ENCODE results near the gene CCDC85C.

- TF ChIP-seq EZH2 (IDR thresholded peaks at IDR 0.05) = no peak
- TF ChIP-seq POLR2AphosphoS5 (IDR thresholded peaks at IDR 0.05; ENCODE audit: borderline replicate concordance, low read depth, low read length) = no peak
- no peak for TF ChIP-seq FOXP2 (optimal IDR thresholded peaks at IDR 0.05; ENCODE audit: control extremely low read depth, extremely low read length, insufficient read depth)
Measured at GRCh38 chr14:99520571-99521081, 83.4 kb downstream of the CCDC85C start.

Measured in SK-N-MC (cell line).